ENCODE data around the gene ZMYM1. TPM values are rescaled to one million over a fixed set of nuclear protein-coding genes. Genes with fewer than 3 reads are reported as not detected.

The ZMYM1 gene
- total RNA-seq, 1 donor from 2014 or later: 31.8 TPM

DNA sequence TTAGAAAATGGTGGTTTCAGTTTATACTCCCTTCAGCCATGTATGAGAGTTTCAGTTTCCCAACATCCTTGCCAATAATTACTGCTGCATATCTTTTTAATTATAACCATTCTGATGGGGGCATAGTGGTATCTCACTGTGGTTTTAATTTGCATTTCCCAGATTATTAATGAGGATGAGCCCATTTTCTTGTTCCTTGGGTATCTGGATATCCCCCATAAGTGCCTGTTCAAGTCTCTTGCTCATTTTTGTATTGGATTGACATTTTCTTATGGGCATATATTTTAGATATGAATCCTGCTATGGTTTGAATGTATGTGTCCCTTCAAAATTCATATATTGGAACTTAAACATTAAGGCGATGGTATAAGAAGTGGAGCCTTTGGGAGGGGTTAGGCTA is 45.8 kb upstream of the ZMYM1 start:
- H3K9me3 Mint-ChIP-seq: no peaks in the 10 kb centered on the region
- no peak overlapping the region for H3K27ac Mint-ChIP-seq
- no peak for TF ChIP-seq CTCF (conservative IDR thresholded peaks at IDR 0.05)
- H3K36me3 Mint-ChIP-seq: peaks cover 5% of the 10 kb centered on the region
- no peak for DNase-seq (ENCODE audit: extremely low spot score, unreplicated experiment)
- no peak overlapping the region for H3K4me3 Mint-ChIP-seq
- H3K4me1 Mint-ChIP-seq (ENCODE audit: unreplicated experiment): peaks cover 14% of the 10 kb centered on the region
- no peaks in the 10 kb centered on the region for H3K27me3 Mint-ChIP-seq

- H3K27me3 Mint-ChIP-seq: peaks cover 6% of the 10 kb centered on the region
- H3K36me3 Mint-ChIP-seq: no peaks in the 10 kb centered on the region
- DNase-seq (ENCODE audit: extremely low spot score, unreplicated experiment): no peak
- no peak for TF ChIP-seq CTCF (conservative IDR thresholded peaks at IDR 0.05)
- no peak overlapping the region for H3K4me3 Mint-ChIP-seq
- H3K4me1 Mint-ChIP-seq (ENCODE audit: unreplicated experiment): no peaks in the 10 kb centered on the region
- no peak overlapping the region for H3K27ac Mint-ChIP-seq
- no peaks in the 10 kb centered on the region for H3K9me3 Mint-ChIP-seq
Observed at GRCh38 chr1:35036621-35037020, 42.6 kb upstream of the ZMYM1 start.

DNA sequence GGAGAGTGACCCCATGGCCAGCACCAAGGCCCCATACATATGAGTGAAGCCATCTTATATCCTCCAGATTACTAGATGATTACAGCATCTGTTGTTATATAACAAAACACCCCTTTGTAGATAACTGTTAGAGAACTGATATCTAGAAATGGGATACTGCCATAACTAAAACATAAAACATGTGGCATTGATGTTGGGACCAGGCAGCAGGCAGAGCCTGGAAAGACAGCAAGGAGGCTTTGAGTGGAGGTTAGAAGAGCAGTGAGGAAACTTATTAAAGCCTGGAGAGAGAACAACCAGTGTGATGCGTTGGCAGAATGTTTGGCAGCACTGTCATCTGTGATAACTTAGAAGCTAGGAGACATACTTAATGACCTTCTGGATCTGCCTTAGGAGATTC is 42.0 kb upstream of the ZMYM1 start:
- no peaks in the 10 kb centered on the region for H3K36me3 Mint-ChIP-seq
- H3K4me1 Mint-ChIP-seq (ENCODE audit: unreplicated experiment): no peaks in the 10 kb centered on the region
- H3K27ac Mint-ChIP-seq: no peak overlapping the region
- H3K4me3 Mint-ChIP-seq: no peak overlapping the region
- peaks cover 6% of the 10 kb centered on the region for H3K27me3 Mint-ChIP-seq
- no peaks in the 10 kb centered on the region for H3K9me3 Mint-ChIP-seq
- DNase-seq (ENCODE audit: extremely low spot score, unreplicated experiment): no peak
- no peak for TF ChIP-seq CTCF (conservative IDR thresholded peaks at IDR 0.05)

DNA sequence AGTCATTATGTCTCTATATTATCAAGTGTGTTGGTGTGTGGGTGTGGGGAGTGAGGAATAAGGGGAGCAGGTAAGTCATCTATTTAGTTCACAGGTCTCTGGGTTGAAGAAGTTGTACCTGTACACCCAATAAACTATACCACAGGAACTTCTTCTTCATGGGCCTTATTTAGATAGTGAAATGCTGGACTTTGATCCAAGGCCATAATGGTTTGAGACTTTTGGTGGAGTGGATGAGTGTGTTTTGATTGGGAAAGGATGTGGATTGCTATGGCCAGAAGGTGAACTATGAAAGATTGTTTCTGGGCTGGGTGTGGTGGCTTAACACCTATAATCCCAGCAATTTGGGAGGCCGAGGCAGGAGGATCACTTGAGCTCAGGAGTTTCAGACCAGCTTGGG is 40.5 kb upstream of the ZMYM1 start:
- DNase-seq (ENCODE audit: extremely low spot score, unreplicated experiment): no peak
- Mint-ChIP-seq H3K9me3 (no peaks in the 10 kb centered on the region), H3K4me1 (ENCODE audit: unreplicated experiment) (no peaks in the 10 kb centered on the region), H3K4me3 (no peak overlapping the region), H3K27ac (no peak overlapping the region), H3K27me3 (peaks cover 6% of the 10 kb centered on the region), H3K36me3 (no peaks in the 10 kb centered on the region)
- no peak for TF ChIP-seq CTCF (conservative IDR thresholded peaks at IDR 0.05)

- H3K4me1 Mint-ChIP-seq (ENCODE audit: unreplicated experiment): no peaks in the 10 kb centered on the region
- TF ChIP-seq CTCF (conservative IDR thresholded peaks at IDR 0.05): no peak
- H3K27ac Mint-ChIP-seq: no peak overlapping the region
- no peak for DNase-seq (ENCODE audit: extremely low spot score, unreplicated experiment)
- no peak overlapping the region for H3K4me3 Mint-ChIP-seq
- H3K36me3 Mint-ChIP-seq: no peaks in the 10 kb centered on the region
- H3K27me3 Mint-ChIP-seq: peaks cover 11% of the 10 kb centered on the region
- no peaks in the 10 kb centered on the region for H3K9me3 Mint-ChIP-seq
Observed at GRCh38 chr1:35043498-35043897, 35.7 kb upstream of the ZMYM1 start.

DNA sequence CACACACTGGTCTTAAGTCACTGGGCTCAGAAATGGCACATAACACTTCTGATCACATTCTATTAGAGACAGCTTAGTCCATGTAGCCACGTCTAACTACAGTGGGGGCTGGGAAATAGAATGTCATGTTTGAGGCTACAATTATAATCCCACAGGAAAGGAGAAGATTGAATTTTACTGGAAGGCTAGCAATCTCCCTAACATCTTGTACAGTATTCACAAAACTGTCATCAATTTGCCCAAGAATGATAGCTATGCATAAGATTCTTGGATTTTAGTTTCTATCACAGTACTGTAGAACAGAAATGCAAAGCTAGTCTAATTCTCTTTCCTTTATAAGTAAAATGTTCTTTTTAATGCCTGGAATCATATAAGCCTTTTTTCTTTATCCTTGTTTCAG is 34.8 kb upstream of the ZMYM1 start:
- no peak overlapping the region for H3K27ac Mint-ChIP-seq
- no peaks in the 10 kb centered on the region for H3K9me3 Mint-ChIP-seq
- H3K27me3 Mint-ChIP-seq: peaks cover 11% of the 10 kb centered on the region
- no peaks in the 10 kb centered on the region for H3K36me3 Mint-ChIP-seq
- no peaks in the 10 kb centered on the region for H3K4me1 Mint-ChIP-seq (ENCODE audit: unreplicated experiment)
- no peak overlapping the region for H3K4me3 Mint-ChIP-seq
- DNase-seq (ENCODE audit: extremely low spot score, unreplicated experiment): no peak
- TF ChIP-seq CTCF (conservative IDR thresholded peaks at IDR 0.05): no peak

Measured in type B pancreatic cell (in vitro differentiated cells).